Adipose tissue (tissue), 3 donors: Measurements from ENCODE around the gene SMIM24. TPM values are rescaled to one million over a fixed set of nuclear protein-coding genes. Genes with fewer than 3 reads are reported as not detected.

Source experiments
- polyA plus RNA-seq, 3 donors: library from polyadenylated mRNA; stranded (reverse); fragments of 200-250 nt; gene quantifications; one replicate each; pipeline ENCODE4 v1.2.3, GENCODE V29; 2013
- donor health status: healthy with polysubstance abuse.
- donor health status: Bipolar disorder and iron deficiency.
- donor health status: healthy.

The SMIM24 gene
- polyA plus RNA-seq, 3 donors = 1.2 to 18.6 (median 1.9) TPM

Other genes with a start within 250 kb of the SMIM24 start
- 10 to 100 TPM; 57.8 to 87.3 (median 81.7) TPM for gene NFIC, start 113.9 kb downstream of the SMIM24 start, polyA plus RNA-seq
- gene SMIM44, start 2.9 kb upstream of the SMIM24 start, polyA plus RNA-seq = not detected
- gene DOHH, start 20.1 kb upstream of the SMIM24 start, polyA plus RNA-seq = 10 to 100 TPM in 2 of 3 donors, 1 to 10 TPM in 1; 7.8 to 16.3 (median 11.6) TPM
- gene FZR1, start 25.8 kb upstream of the SMIM24 start, polyA plus RNA-seq = 10 to 100 TPM; 13.3 to 15.6 (median 14.4) TPM
- gene TEKTIP1, start 58.6 kb upstream of the SMIM24 start, polyA plus RNA-seq = under 1 TPM in 2 of 3 donors, not detected in 1; 0.13 to 0.84 TPM
- 10 to 100 TPM; 26.3 to 32.9 (median 31.8) TPM for gene MFSD12, start 77.1 kb upstream of the SMIM24 start, polyA plus RNA-seq
- 10 to 100 TPM; 38.6 to 73.8 (median 65.1) TPM for gene HMG20B, start 92.4 kb upstream of the SMIM24 start, polyA plus RNA-seq
- gene GIPC3, start 105.0 kb upstream of the SMIM24 start, polyA plus RNA-seq = 1 to 10 TPM in 2 of 3 donors, under 1 TPM in 1; 0.33 to 1.7 (median 1.5) TPM
- 1 to 10 TPM in 2 of 3 donors, under 1 TPM in 1; 0.56 to 3.7 (median 3.6) TPM for gene TBXA2R, start 126.3 kb upstream of the SMIM24 start, polyA plus RNA-seq
- gene CACTIN, start 146.3 kb upstream of the SMIM24 start, polyA plus RNA-seq = 10 to 100 TPM; 11.6 to 16.5 (median 12.1) TPM
- 10 to 100 TPM in 2 of 3 donors, 1 to 10 TPM in 1; 8.7 to 18.7 (median 18.0) TPM for gene PIP5K1C, start 219.9 kb upstream of the SMIM24 start, polyA plus RNA-seq
- gene TJP3, start 227.9 kb upstream of the SMIM24 start, polyA plus RNA-seq = 1 to 10 TPM in 2 of 3 donors, under 1 TPM in 1; 0.45 to 7.4 (median 4.2) TPM